PC-9 (cell line): ENCODE data around the gene PIP5K1B.

Experiments
- EZH2 ChIP-seq: fragments of 200-600 bp; sonication (generic); IDR thresholded peaks from 2 replicates; pipeline ENCODE4 v1.8.0; 2017; ENCODE audit warnings: antibody characterized with exemption, low read depth
- TF ChIP-seq, protein P1 (sequence below): fragments of 200-600 bp; sonication (generic); conservative IDR thresholded peaks from 2 replicates; pipeline ENCODE4 v1.6.1; 2017; ENCODE audit warnings: mixed run types, antibody characterized with exemption, mild to moderate bottlenecking, moderate library complexity

DNA sequence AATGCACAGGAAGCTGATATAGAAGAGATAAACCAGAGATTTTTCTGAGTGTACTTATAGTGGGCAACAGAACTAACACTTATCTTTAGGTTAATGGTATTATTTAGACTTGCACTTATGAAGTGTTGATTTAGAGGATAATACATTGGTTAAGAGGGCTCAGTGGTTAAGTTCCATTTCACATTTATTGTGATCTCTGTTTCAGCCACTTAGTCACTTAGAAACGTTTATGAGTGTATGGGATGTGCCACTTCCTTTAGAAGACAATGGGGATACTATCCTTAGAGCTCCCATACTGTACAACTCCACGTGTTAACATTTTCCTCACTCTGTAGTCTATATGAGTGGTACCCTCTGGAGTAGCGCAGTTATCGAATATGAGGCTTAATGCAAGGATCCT, 57.5 kb downstream of the PIP5K1B start:
- TF ChIP-seq, protein P1, sequence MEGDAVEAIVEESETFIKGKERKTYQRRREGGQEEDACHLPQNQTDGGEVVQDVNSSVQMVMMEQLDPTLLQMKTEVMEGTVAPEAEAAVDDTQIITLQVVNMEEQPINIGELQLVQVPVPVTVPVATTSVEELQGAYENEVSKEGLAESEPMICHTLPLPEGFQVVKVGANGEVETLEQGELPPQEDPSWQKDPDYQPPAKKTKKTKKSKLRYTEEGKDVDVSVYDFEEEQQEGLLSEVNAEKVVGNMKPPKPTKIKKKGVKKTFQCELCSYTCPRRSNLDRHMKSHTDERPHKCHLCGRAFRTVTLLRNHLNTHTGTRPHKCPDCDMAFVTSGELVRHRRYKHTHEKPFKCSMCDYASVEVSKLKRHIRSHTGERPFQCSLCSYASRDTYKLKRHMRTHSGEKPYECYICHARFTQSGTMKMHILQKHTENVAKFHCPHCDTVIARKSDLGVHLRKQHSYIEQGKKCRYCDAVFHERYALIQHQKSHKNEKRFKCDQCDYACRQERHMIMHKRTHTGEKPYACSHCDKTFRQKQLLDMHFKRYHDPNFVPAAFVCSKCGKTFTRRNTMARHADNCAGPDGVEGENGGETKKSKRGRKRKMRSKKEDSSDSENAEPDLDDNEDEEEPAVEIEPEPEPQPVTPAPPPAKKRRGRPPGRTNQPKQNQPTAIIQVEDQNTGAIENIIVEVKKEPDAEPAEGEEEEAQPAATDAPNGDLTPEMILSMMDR: no peak
- no peak for TF ChIP-seq EZH2
